ENCODE results near the gene SAMM50.

SAMM50 gene

DNA sequence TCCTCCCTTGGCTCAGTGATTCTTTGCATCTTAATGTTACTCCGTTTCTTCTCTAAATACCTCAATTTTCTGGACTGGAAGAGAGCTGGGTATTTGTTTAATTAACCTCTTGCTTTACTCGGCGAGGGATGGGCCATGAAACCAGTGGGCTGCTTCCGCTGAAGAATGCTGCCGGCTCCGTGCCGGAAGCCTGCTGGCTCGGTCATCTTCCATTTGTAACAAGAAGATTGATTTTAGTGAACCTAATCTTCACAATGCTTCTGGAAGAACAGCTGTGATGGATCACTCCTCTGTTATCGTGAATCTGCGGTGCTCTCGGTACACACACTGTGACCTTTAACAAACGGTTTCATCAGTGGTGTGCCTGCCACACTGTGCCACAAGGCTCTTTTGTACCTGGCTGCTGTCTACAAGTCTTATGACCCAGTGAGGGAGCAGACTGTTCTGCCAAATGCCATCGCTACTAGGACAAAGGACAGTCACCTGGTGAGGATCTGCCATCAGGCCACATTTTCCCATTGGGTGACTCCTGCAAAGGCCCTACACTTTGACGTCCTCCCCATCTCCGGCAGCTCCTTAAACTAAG is 43.5 kb downstream of the SAMM50 start:
- H3K18ac ChIP-seq (ENCODE audit: low read depth in 1 of 2, low read length in 2 of 2) = no peak overlapping the region
- 96% methylated on average over 14 of the region's 15 CpGs for WGBS
- H4K8ac ChIP-seq (ENCODE audit: low read length) = no peak overlapping the region
- H3K36me3 ChIP-seq (ENCODE audit: control insufficient read depth in 1 of 2, insufficient read depth in 2 of 2, low read depth in 1 of 2, low read length in 2 of 2) = peaks cover 56 to 71% of the 10 kb centered on the region in 2 experiments
- no peak for DNase-seq
- H3K27me3 ChIP-seq (ENCODE audit: control insufficient read depth in 1 of 2, insufficient read depth in 1 of 2, low read length in 2 of 2) = no peaks in the 10 kb centered on the region
- H2BK5ac ChIP-seq (ENCODE audit: low read depth, low read length, poor library complexity, severe bottlenecking) = no peak overlapping the region
- no peak overlapping the region for H3K23ac ChIP-seq (ENCODE audit: low read length in 2 of 2)
- no peak overlapping the region for H2BK15ac ChIP-seq (ENCODE audit: low read depth, poor library complexity, severe bottlenecking)
- no peak overlapping the region for H3K27ac ChIP-seq (ENCODE audit: low read length, poor library complexity, severe bottlenecking)
- H3K4me1 ChIP-seq (ENCODE audit: control insufficient read depth, insufficient read depth, low read depth, low read length) = no peaks in the 10 kb centered on the region
- no peak overlapping the region for H3K9ac ChIP-seq (ENCODE audit: low read length)
- H2BK120ac ChIP-seq (ENCODE audit: low read depth, low read length) = no peak overlapping the region
- no peak overlapping the region for H3K4ac ChIP-seq (ENCODE audit: low read depth in 1 of 2, low read length in 2 of 2)
- H3K4me2 ChIP-seq (ENCODE audit: low read length, poor library complexity, severe bottlenecking) = no peak overlapping the region
- H2BK12ac ChIP-seq (ENCODE audit: low read length in 2 of 2) = no peak overlapping the region
- H3K4me3 ChIP-seq (ENCODE audit: insufficient read depth in 1 of 2, low read depth in 1 of 2, low read length in 2 of 2) = no peak overlapping the region
- no peaks in the 10 kb centered on the region for H3K9me3 ChIP-seq (ENCODE audit: control insufficient read depth, low read length)
- no peak overlapping the region for H2AK5ac ChIP-seq (ENCODE audit: low read length, severe bottlenecking)
- no peak overlapping the region for H3K14ac ChIP-seq (ENCODE audit: low read length in 2 of 2)
- H2AFZ ChIP-seq (ENCODE audit: low read depth, low read length) = no peak overlapping the region
- H4K91ac ChIP-seq (ENCODE audit: low read length) = no peak overlapping the region
- peaks cover 33% of the 10 kb centered on the region for H3K79me1 ChIP-seq (replicated peaks; ENCODE audit: low read length, poor library complexity, severe bottlenecking)

DNA sequence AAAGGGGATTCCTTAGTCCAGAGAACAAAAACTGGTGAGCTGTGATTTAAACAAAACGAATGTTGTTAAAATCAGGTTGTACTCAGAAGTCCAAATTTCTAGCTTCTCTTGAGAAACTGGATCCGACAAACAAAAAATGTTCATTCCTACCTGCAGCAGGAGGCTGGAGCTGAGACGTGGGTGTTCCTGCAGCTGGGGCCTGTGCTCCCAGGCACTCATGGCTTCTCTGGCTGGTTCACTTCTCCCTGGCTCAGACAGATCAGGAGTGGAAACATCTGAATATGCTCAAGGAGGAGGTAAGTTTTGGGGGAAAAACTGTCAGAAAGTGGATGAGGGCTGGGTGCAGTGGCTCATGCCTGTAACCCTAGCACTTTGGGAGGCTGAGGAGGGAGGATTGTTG is 44.1 kb downstream of the SAMM50 start:
- Histone ChIP-seq H2BK120ac (ENCODE audit: low read depth, low read length) (no peak overlapping the region), H2BK12ac (ENCODE audit: low read length in 2 of 2) (no peak overlapping the region), H3K4ac (ENCODE audit: low read depth in 1 of 2, low read length in 2 of 2) (no peak overlapping the region), H3K4me2 (ENCODE audit: low read length, poor library complexity, severe bottlenecking) (no peak overlapping the region), H3K9ac (ENCODE audit: low read length) (no peak overlapping the region), H4K8ac (ENCODE audit: low read length) (no peak overlapping the region), H2AK5ac (ENCODE audit: low read length, severe bottlenecking) (no peak overlapping the region), H3K27ac (ENCODE audit: low read length, poor library complexity, severe bottlenecking) (no peak overlapping the region), H3K36me3 (ENCODE audit: control insufficient read depth in 1 of 2, insufficient read depth in 2 of 2, low read depth in 1 of 2, low read length in 2 of 2) (peaks cover 51 to 65% of the 10 kb centered on the region in 2 experiments), H2BK15ac (ENCODE audit: low read depth, poor library complexity, severe bottlenecking) (no peak overlapping the region), H3K9me3 (ENCODE audit: control insufficient read depth, low read length) (no peaks in the 10 kb centered on the region), H2BK5ac (ENCODE audit: low read depth, low read length, poor library complexity, severe bottlenecking) (no peak overlapping the region), H3K4me1 (ENCODE audit: control insufficient read depth, insufficient read depth, low read depth, low read length) (no peaks in the 10 kb centered on the region), H3K79me1 (replicated peaks; ENCODE audit: low read length, poor library complexity, severe bottlenecking) (peaks cover 26% of the 10 kb centered on the region), H3K14ac (ENCODE audit: low read length in 2 of 2) (no peak overlapping the region), H3K23ac (ENCODE audit: low read length in 2 of 2) (no peak overlapping the region), H3K18ac (ENCODE audit: low read depth in 1 of 2, low read length in 2 of 2) (no peak overlapping the region), H2AFZ (ENCODE audit: low read depth, low read length) (no peak overlapping the region), H3K27me3 (ENCODE audit: control insufficient read depth in 1 of 2, insufficient read depth in 1 of 2, low read length in 2 of 2) (no peaks in the 10 kb centered on the region), H3K4me3 (ENCODE audit: insufficient read depth in 1 of 2, low read depth in 1 of 2, low read length in 2 of 2) (no peak overlapping the region), H4K91ac (ENCODE audit: low read length) (no peak overlapping the region)
- no peak for DNase-seq
- 99% methylated on average over 3 of the region's 3 CpGs for WGBS

DNA sequence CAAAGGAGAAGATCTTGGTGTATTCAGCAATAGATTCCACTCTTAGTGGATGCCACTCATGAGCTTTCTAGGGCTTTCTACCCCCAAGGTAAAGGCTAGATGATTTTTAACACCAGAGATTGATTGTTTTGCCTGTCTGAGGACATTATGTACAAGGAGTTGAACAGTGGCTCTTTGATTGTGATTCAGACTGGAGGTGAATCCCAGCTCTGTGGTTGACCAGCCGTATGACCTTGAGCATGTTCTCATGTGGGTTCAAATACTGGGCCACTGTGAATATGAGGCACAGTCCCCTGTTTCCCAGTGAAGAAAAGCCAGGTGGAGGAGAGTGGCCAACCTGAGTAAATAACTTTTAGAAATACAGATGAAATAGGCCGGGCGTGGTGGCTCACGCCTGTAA is 44.9 kb downstream of the SAMM50 start:
- H3K4ac ChIP-seq (ENCODE audit: low read depth in 1 of 2, low read length in 2 of 2) = no peak overlapping the region

DNA sequence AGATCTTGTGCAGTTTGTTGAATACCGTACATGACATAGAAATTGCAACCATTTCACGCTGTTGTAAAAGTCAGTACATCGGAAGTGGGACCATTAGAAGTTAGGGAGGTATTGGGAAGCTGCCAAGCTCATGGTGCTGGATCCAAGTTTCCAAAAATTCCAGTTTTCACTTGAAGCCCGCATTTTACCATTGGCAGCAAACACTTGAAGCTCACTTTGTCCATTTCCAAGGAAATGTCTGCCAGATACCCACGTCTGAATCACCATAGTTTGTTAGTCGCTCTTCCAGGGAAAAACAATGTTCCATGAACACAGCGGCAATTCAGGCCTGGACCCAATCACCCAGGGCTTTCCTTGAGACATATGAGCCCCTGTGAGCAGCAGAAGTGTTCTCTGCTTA is 46.3 kb downstream of the SAMM50 start:
- H2BK120ac ChIP-seq (ENCODE audit: low read depth, low read length) = no peak overlapping the region
- H3K4me2 ChIP-seq (ENCODE audit: low read length, poor library complexity, severe bottlenecking) = no peak overlapping the region
- no peak overlapping the region for H3K14ac ChIP-seq (ENCODE audit: low read length in 2 of 2)
- DNase-seq = no peak
- no peak overlapping the region for H4K8ac ChIP-seq (ENCODE audit: low read length)
- H3K27ac ChIP-seq (ENCODE audit: low read length, poor library complexity, severe bottlenecking) = no peak overlapping the region
- H3K4me1 ChIP-seq (ENCODE audit: control insufficient read depth, insufficient read depth, low read depth, low read length) = no peaks in the 10 kb centered on the region
- no peak overlapping the region for H2BK5ac ChIP-seq (ENCODE audit: low read depth, low read length, poor library complexity, severe bottlenecking)
- no peak overlapping the region for H3K4ac ChIP-seq (ENCODE audit: low read depth in 1 of 2, low read length in 2 of 2)
- H3K23ac ChIP-seq (ENCODE audit: low read length in 2 of 2) = no peak overlapping the region
- H2BK12ac ChIP-seq (ENCODE audit: low read length in 2 of 2) = no peak overlapping the region
- no peak overlapping the region for H3K4me3 ChIP-seq (ENCODE audit: insufficient read depth in 1 of 2, low read depth in 1 of 2, low read length in 2 of 2)
- no peak overlapping the region for H2AK5ac ChIP-seq (ENCODE audit: low read length, severe bottlenecking)
- H3K9me3 ChIP-seq (ENCODE audit: control insufficient read depth, low read length) = no peaks in the 10 kb centered on the region
- no peak overlapping the region for H3K18ac ChIP-seq (ENCODE audit: low read depth in 1 of 2, low read length in 2 of 2)
- H2AFZ ChIP-seq (ENCODE audit: low read depth, low read length) = no peak overlapping the region
- no peak overlapping the region for H3K9ac ChIP-seq (ENCODE audit: low read length)
- no peaks in the 10 kb centered on the region for H3K27me3 ChIP-seq (ENCODE audit: control insufficient read depth in 1 of 2, insufficient read depth in 1 of 2, low read length in 2 of 2)
- H3K79me1 ChIP-seq (replicated peaks; ENCODE audit: low read length, poor library complexity, severe bottlenecking) = peaks cover 8% of the 10 kb centered on the region
- no peak overlapping the region for H4K91ac ChIP-seq (ENCODE audit: low read length)
- 94% methylated on average over 7 of the region's 7 CpGs for WGBS
- peaks cover 32 to 46% of the 10 kb centered on the region in 2 experiments for H3K36me3 ChIP-seq (ENCODE audit: control insufficient read depth in 1 of 2, insufficient read depth in 2 of 2, low read depth in 1 of 2, low read length in 2 of 2)
- no peak overlapping the region for H2BK15ac ChIP-seq (ENCODE audit: low read depth, poor library complexity, severe bottlenecking)

More for the DNA sequence above, 44.9 kb downstream of the SAMM50 start:
- Histone ChIP-seq H2BK5ac (ENCODE audit: low read depth, low read length, poor library complexity, severe bottlenecking) (no peak overlapping the region), H3K4me2 (ENCODE audit: low read length, poor library complexity, severe bottlenecking) (no peak overlapping the region), H3K9ac (ENCODE audit: low read length) (no peak overlapping the region), H3K18ac (ENCODE audit: low read depth in 1 of 2, low read length in 2 of 2) (no peak overlapping the region), H3K9me3 (ENCODE audit: control insufficient read depth, low read length) (no peaks in the 10 kb centered on the region), H2BK12ac (ENCODE audit: low read length in 2 of 2) (no peak overlapping the region), H3K27me3 (ENCODE audit: control insufficient read depth in 1 of 2, insufficient read depth in 1 of 2, low read length in 2 of 2) (no peaks in the 10 kb centered on the region), H3K36me3 (ENCODE audit: control insufficient read depth in 1 of 2, insufficient read depth in 2 of 2, low read depth in 1 of 2, low read length in 2 of 2) (peaks cover 45 to 57% of the 10 kb centered on the region in 2 experiments), H2AK5ac (ENCODE audit: low read length, severe bottlenecking) (no peak overlapping the region), H3K27ac (ENCODE audit: low read length, poor library complexity, severe bottlenecking) (no peak overlapping the region), H3K4me3 (ENCODE audit: insufficient read depth in 1 of 2, low read depth in 1 of 2, low read length in 2 of 2) (no peak overlapping the region), H2BK120ac (ENCODE audit: low read depth, low read length) (no peak overlapping the region), H3K79me1 (replicated peaks; ENCODE audit: low read length, poor library complexity, severe bottlenecking) (peaks cover 21% of the 10 kb centered on the region), H2BK15ac (ENCODE audit: low read depth, poor library complexity, severe bottlenecking) (no peak overlapping the region), H2AFZ (ENCODE audit: low read depth, low read length) (no peak overlapping the region), H3K4me1 (ENCODE audit: control insufficient read depth, insufficient read depth, low read depth, low read length) (no peaks in the 10 kb centered on the region), H4K91ac (ENCODE audit: low read length) (no peak overlapping the region), H3K14ac (ENCODE audit: low read length in 2 of 2) (no peak overlapping the region), H4K8ac (ENCODE audit: low read length) (no peak overlapping the region), H3K23ac (ENCODE audit: low read length in 2 of 2) (no peak overlapping the region)
- DNase-seq = no peak
- 99% methylated on average over 4 of the region's 4 CpGs for WGBS

Measured in mesenchymal stem cell (in vitro differentiated cells and primary cell).